K562 (cell line): Measurements from ENCODE around the gene ECSCR. TPM values are rescaled to one million over a fixed set of nuclear protein-coding genes. Genes with fewer than 3 reads are reported as not detected.

ENCODE experiments used
- DDX20 ChIP-seq: fragments of 450-650 bp; IDR thresholded peaks from 2 replicates; pipeline ENCODE4 v1.6.1; 2016; ENCODE audit warnings: missing genetic modification characterization, low read depth, mild to moderate bottlenecking, missing compliant biosample characterization, moderate library complexity
- FOXJ3 ChIP-seq: sonication (generic); formaldehyde crosslinking; IDR thresholded peaks from 2 replicates; pipeline ENCODE4 v1.4.0; 2020; ENCODE audit warnings: mild to moderate bottlenecking, missing genetic modification reagents
- HDAC6 ChIP-seq: IDR thresholded peaks from 2 replicates; pipeline ENCODE4 v1.6.1; 2012; ENCODE audit warnings: low read depth, mild to moderate bottlenecking, control low read depth, inconsistent platforms, low read length, moderate library complexity
- KLF6 ChIP-seq: fragments of 250-450 bp; sonication (Bioruptor Pico); IDR thresholded peaks from 2 replicates; pipeline ENCODE4 v1.4.0; 2020; ENCODE audit warnings: mild to moderate bottlenecking, moderate library complexity, borderline replicate concordance
- MTA3 ChIP-seq: fragments of 450-650 bp; formaldehyde crosslinking; IDR thresholded peaks from 2 replicates; pipeline ENCODE4 v1.6.1; 2017; ENCODE audit warnings: mild to moderate bottlenecking, borderline replicate concordance
- NEUROD1 ChIP-seq: fragments of 150-350 bp; IDR thresholded peaks from 2 replicates; pipeline ENCODE4 v1.6.1; 2014; ENCODE audit warnings: borderline replicate concordance, low read length, low read depth; ENCODE audit not compliant: partially characterized antibody
- POLR2G ChIP-seq: fragments of 200-400 bp; formaldehyde crosslinking; IDR thresholded peaks from 2 replicates; pipeline ENCODE4 v1.6.1; 2017; ENCODE audit warnings: low read depth, mild to moderate bottlenecking, antibody characterized with exemption, low read length, moderate library complexity
- SMARCA5 ChIP-seq: fragments of 450-650 bp; IDR thresholded peaks from 2 replicates; pipeline ENCODE4 v1.6.1; 2016
- SRSF3 ChIP-seq: fragments of 200-400 bp; formaldehyde crosslinking; IDR thresholded peaks from 2 replicates; pipeline ENCODE4 v1.6.1; 2016; ENCODE audit warnings: mild to moderate bottlenecking, low read length, moderate library complexity; ENCODE audit not compliant: insufficient read depth
- TSHZ1 ChIP-seq: fragments of 250-450 bp; sonication (Bioruptor Pico); IDR thresholded peaks from 2 replicates; pipeline ENCODE4 v1.4.0; 2020; ENCODE audit warnings: mild to moderate bottlenecking, moderate library complexity
- XRCC3 ChIP-seq: fragments of 450-650 bp; IDR thresholded peaks from 2 replicates; pipeline ENCODE4 v1.6.1; 2017; ENCODE audit warnings: mild to moderate bottlenecking, moderate library complexity
- ZNF175 ChIP-seq: fragments of 200-800 bp; sonication (Bioruptor generic); IDR thresholded peaks from 2 replicates; pipeline ENCODE4 v1.6.1; 2016; ENCODE audit warnings: low read depth, mild to moderate bottlenecking, missing genetic modification characterization, missing compliant biosample characterization
- ZNF274 ChIP-seq: IDR thresholded peaks from 2 replicates; pipeline ENCODE4 v1.6.1; 2011; ENCODE audit warnings: low read depth, mild to moderate bottlenecking, low read length, moderate library complexity, borderline replicate concordance
- ZNF398 ChIP-seq: fragments of 250-450 bp; sonication (Bioruptor Pico); IDR thresholded peaks from 2 replicates; pipeline ENCODE4 v1.8.0; 2021; ENCODE audit warnings: moderate library complexity, mild to moderate bottlenecking, inconsistent platforms
- ZNF41 ChIP-seq: fragments of 250-450 bp; sonication (Bioruptor Pico); conservative IDR thresholded peaks from 2 replicates; pipeline ENCODE4 v1.4.0; 2020; ENCODE audit warnings: mild to moderate bottlenecking
- ZNF586 ChIP-seq: fragments of 450-650 bp; formaldehyde crosslinking; conservative IDR thresholded peaks from 2 replicates; pipeline ENCODE4 v1.4.0; 2020; ENCODE audit warnings: mild to moderate bottlenecking, moderate library complexity
- ZNF785 ChIP-seq: fragments of 250-450 bp; sonication (Bioruptor Pico); IDR thresholded peaks from 2 replicates; pipeline ENCODE4 v1.4.0; 2020; ENCODE audit warnings: mild to moderate bottlenecking
- polyA plus RNA-seq, 8 experiments: library from polyadenylated mRNA; depleted of rRNA in 4 of 8; stranded (reverse) in 5 of 8; unstranded in 3 of 8; fragments of >200 nt; fragmentation: Nextera tagmentation in 2 of 8; fragmentation: Illumina TruSeq in 1 of 8; extraction: Ambion mirVana in 2 of 8; extraction: Trizol in 1 of 8; gene quantifications; 2 replicates each; pipeline versions ENCODE4 v1.2.1 to v1.2.3, GENCODE V29; 2011 to 2014; ENCODE audit warnings: inconsistent platforms in 1 of 8, missing spikeins in 1 of 8
- total RNA-seq, 7 experiments: library from RNA; depleted of rRNA in 6 of 7; stranded (reverse); fragments of >200 nt in 6 of 7; fragmentation: Illumina TruSeq in 2 of 7; extraction: Trizol in 2 of 7; gene quantifications; 2 replicates each; pipeline versions ENCODE4 v1.2.1 to v1.2.3, GENCODE V29; 2011 to 2021; ENCODE audit warnings: low replicate concordance in 1 of 7
- TF ChIP-seq, protein P1 (sequence below): fragments of 450-650 bp; formaldehyde crosslinking; conservative IDR thresholded peaks from 2 replicates; pipeline ENCODE4 v1.4.0; 2022; ENCODE audit warnings: mild to moderate bottlenecking, missing genetic modification characterization
- TF ChIP-seq, protein P2 (sequence below): fragments of 450-650 bp; IDR thresholded peaks from 2 replicates; pipeline ENCODE4 v1.6.1; 2016; ENCODE audit warnings: low read depth, mild to moderate bottlenecking, moderate library complexity

Gene ECSCR
- total and polyA plus RNA-seq, 9 of the 15 experiments (the other 6 are each of a cell fraction or from before 2014, with no cell fraction given) = 0.10 to 0.25 (median 0.13) TPM; not detected in 6

- TF ChIP-seq, protein P1, sequence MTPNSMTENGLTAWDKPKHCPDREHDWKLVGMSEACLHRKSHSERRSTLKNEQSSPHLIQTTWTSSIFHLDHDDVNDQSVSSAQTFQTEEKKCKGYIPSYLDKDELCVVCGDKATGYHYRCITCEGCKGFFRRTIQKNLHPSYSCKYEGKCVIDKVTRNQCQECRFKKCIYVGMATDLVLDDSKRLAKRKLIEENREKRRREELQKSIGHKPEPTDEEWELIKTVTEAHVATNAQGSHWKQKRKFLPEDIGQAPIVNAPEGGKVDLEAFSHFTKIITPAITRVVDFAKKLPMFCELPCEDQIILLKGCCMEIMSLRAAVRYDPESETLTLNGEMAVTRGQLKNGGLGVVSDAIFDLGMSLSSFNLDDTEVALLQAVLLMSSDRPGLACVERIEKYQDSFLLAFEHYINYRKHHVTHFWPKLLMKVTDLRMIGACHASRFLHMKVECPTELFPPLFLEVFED = no peak
- TF ChIP-seq KLF6 (CRISPR knock-in tag) (peak; percentile 65; the same call in 1 of the 2 replicates), POLR2G (peak; percentile 61), ZNF398 (CRISPR knock-in tag) (no peak), ZNF274 (no peak), ZNF41 (CRISPR knock-in tag) (no peak), ZNF586 (CRISPR knock-in tag) (no peak), FOXJ3 (CRISPR knock-in tag) (no peak), ZNF785 (CRISPR knock-in tag) (no peak), ZNF175 (CRISPR knock-in tag) (no peak), SMARCA5 (no peak), SRSF3 (0 out of 2 replicates have a peak, but pooled peaks have one; percentile 52), NEUROD1 (no peak), DDX20 (tag) (no peak), MTA3 (0 out of 2 replicates have a peak, but pooled peaks have one; percentile 9), HDAC6 (no peak), XRCC3 (no peak), TSHZ1 (CRISPR knock-in tag) (no peak)
- TF ChIP-seq, protein P2, sequence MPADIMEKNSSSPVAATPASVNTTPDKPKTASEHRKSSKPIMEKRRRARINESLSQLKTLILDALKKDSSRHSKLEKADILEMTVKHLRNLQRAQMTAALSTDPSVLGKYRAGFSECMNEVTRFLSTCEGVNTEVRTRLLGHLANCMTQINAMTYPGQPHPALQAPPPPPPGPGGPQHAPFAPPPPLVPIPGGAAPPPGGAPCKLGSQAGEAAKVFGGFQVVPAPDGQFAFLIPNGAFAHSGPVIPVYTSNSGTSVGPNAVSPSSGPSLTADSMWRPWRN = no peak
Observed at GRCh38 chr5:139481580-139482049, 19.1 kb upstream of the ECSCR start (continued).
